GM10847 (cell line): ENCODE data around the gene FBN1.

Experiments used
- POLR2A ChIP-seq: IDR thresholded peaks from 2 replicates; pipeline ENCODE4 v1.6.1; 2011; ENCODE audit not compliant: insufficient read length; ENCODE audit errors: extremely low read depth

The FBN1 gene

DNA sequence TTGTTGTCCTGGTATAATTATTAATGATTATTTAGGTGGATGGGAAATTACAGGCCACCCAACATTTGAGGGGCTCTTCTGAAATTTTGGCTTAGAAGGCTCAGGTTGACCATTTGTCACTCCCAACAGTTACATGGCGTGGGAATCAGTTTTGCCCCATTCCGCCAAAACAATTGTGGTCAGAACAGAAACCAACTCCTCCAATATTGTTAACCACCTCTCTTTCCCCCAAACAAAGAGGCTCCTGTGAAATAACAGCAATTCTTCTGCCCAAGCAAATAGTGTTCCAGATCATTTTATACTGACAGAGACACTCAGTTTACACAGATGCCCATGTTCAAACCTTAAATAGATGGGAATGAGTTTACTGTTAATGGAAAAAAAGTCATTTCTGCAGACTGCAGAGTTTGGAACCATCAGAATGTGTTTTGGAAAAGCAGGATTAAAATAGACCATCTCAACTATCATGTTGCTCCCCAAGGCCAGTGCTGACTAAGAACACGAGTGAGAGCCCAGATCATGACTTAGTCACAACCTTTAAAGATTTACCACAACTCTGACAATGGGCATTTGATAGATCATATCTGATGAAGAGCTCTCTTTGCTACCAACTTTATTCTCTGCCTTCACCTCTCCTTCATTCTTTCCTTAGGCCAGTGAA, 212.2 kb downstream of the FBN1 start:
- TF ChIP-seq POLR2A, result no peak

DNA sequence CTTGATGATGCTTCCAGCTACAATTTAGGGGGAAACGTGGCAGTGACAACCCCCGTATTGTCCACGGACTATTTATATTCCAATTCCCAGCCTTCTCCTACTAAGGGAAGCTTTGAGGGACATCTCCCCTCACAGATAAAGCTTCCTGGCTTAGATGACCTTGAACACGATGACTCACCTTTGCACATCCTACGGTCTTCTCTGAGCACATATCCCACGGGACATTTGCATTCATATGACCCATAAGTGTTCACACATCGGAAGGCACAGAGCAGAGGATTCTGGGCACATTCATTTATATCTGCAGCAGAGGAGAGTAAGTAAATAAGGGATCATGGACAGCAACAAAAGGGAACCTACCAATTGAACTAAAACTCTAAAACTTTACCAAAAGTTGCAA, 212.8 kb downstream of the FBN1 start:
- TF ChIP-seq POLR2A, result no peak

DNA sequence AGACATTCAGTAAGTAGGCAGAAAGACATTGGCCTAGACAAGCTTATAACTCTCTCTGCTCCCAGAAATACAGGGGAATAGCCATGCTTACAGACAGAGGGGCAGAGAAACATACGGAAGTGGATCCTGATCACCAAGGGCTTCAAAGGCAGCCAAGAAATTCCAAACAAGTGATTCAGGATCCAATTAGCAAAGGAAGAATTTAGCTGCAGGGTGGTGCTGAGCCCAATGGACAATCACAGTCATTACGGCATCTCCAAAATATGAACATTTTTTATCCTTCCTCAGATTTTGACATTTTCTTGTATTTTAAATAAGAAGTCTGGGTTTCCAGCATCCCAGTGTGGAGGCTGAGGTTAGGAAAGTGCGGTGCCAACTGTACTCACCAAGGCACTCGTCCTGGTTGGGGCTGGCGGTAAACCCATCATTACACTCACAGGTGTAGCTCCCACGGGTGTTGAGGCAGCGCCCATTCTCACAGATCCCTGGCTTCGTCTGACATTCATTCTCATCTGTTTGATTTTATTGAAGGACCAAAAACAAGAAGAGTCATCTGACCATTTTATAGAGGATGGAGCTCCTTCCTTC, 217.5 kb downstream of the FBN1 start:
- no peak for TF ChIP-seq POLR2A

- TF ChIP-seq POLR2A, result no peak
Measured at GRCh38 chr15:48427479-48427878, 218.0 kb downstream of the FBN1 start.

DNA sequence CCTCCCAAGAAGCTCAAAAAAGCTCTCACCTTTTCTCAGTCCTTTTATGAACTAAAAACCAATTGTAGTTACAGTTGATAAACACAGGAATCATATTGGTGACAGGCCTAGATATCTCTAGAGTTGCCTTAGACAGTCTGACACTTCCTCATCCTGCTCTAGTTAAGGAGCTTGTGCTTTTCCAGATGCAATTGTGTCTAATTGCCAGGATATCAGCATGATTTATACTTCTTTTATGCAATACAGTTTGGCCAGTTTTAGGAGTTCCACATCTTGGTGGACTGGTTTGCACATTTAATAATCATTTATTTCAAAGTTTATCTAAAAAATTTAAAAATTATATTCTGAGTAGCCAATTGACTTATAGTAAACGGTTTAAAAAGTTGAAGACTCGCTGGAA, 218.6 kb downstream of the FBN1 start:
- TF ChIP-seq POLR2A, result no peak

DNA sequence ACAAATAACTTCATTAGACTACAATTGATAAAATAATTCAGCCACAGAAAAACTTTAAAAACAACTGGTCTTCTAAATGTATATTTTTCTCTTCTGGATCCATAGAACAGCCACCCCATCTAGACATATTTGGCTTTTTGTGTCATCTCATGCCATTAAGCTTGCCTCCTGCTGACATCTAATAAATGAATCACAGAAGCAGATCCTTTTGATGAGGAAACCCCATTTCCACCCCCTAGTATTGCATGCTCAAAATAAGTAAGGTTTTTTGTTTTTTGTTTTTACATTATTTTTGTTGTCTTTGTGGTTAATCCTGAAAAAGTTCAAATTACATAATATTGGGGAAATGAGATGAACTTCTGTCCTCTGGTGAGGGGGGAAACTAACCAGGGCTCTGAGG, 219.5 kb downstream of the FBN1 start:
- no peak for TF ChIP-seq POLR2A

DNA sequence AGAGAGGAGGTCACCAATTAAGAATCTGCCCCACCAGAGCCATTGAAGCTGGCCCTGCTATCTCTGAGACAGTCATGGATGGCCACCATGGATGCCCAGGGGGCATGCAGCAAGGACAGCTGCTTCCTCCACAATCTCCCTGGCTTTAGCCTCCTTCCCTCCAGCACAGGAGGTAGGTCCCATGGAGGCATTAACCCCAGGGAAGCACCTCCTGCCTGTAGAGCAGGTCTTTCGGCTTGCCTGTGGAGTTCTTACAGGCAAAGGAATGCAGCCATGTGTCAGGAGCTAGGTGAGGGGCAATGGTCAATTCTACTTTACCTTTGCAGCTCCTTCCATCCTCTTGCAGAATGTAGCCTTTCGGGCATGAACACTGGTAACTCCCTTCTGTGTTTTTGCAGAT, 220.5 kb downstream of the FBN1 start:
- no peak for TF ChIP-seq POLR2A

DNA sequence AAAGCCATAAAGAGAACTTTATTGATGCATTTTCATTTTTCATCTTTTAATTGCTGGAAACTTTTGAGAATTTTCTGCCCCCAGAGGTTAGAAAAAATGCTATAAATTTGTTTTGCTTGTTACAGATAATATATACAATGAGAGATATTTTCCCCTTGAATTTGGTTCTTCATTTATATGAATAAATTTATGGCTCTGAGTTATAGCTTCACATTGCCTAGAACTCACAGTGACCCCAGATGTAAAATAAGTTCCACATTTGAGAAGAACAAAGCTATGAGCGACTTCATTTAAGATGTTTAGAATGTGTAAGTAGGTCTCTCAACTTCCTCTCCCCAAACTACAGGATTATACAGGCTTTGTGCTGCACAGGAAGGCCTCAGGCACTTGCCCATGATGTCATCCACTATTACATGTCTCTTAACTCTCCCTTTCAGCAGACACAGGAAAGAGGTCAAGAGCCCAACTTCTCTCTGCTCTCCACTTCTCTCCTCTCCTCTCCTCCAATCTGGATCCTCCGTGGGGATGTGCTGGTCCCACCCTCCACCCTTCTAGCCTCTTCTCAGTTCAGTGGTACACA, 221.5 kb downstream of the FBN1 start:
- TF ChIP-seq POLR2A, result no peak

DNA sequence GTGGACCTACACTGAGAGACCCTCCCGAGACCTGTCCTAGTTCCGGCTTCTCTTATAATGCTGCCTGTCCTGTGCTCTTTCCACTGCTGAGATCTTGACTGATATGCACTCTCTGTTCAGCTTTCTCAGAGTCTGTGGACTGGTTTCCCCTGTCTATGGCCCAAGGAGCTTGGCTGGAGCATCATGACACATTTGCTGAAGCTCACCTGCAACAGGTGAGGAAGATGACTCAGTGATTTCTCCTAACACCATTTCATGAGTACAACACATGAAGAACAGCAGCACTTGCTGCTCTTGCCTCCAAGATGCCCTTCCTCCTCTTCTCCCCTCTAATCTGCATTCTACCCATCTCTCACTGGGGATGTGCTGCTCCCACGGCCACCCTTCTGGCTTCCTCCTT, 222.2 kb downstream of the FBN1 start:
- TF ChIP-seq POLR2A, result no peak

- no peak for TF ChIP-seq POLR2A
Measured at GRCh38 chr15:48422401-48422800, 223.1 kb downstream of the FBN1 start.

DNA sequence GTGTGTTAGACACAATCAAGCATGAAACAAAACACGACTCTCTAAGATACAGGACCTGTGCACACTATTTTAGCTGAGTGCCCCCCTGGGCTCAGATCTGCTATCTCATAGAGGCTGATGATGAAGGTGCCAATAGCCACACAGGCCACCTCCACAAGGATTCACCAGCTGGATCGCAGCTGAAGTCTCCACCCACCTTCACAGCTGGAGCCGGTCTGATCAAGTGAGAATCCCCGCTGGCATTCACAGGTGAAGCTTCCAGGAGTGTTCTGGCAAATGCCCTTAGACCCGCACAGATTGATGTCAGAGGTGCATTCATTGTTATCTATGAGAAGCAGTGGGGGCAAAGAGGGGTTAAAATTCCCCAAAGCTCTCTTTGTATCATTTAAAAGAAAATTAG, 224.1 kb downstream of the FBN1 start:
- no peak for TF ChIP-seq POLR2A

DNA sequence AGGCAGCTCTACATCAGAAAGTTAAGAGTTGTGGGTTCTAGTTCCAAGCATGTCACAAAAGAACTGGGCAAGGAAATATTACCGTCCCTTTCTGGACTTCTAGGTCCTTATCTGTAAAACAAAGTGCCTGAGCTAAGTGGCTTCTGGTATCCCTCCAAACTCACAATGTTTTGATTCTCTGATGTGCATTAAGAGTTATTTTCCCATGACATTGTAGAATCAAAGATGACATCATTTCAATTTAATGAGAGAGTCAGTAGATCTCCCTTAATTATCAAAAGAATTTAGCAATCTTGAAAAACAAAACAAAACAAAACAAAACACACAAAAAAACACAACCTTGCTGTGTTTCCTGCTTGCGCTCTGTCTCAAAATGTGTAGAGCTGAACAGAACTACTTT, 225.6 kb downstream of the FBN1 start:
- TF ChIP-seq POLR2A, result no peak

- no peak for TF ChIP-seq POLR2A
Measured at GRCh38 chr15:48418343-48418742, 227.2 kb downstream of the FBN1 start.

DNA sequence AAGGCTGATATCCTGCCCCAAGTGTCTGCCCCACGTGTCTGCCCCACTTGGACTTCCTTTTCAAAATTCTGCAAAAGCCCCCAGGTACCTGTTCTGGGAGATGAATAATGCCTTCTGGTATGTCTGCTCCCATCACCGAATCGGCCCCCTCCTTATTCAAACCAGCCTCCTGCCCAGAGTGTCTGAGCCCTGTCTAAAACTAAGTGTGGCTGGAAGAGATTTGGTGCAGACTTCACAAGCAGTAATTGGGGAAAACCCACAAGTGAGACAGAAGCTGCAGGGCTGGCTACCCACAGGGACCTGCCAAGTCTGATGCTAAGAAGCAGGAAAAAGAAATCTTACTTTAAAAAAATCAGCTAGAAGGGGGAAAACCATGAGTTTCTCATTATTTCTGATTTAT, 229.2 kb downstream of the FBN1 start:
- TF ChIP-seq POLR2A, result no peak

DNA sequence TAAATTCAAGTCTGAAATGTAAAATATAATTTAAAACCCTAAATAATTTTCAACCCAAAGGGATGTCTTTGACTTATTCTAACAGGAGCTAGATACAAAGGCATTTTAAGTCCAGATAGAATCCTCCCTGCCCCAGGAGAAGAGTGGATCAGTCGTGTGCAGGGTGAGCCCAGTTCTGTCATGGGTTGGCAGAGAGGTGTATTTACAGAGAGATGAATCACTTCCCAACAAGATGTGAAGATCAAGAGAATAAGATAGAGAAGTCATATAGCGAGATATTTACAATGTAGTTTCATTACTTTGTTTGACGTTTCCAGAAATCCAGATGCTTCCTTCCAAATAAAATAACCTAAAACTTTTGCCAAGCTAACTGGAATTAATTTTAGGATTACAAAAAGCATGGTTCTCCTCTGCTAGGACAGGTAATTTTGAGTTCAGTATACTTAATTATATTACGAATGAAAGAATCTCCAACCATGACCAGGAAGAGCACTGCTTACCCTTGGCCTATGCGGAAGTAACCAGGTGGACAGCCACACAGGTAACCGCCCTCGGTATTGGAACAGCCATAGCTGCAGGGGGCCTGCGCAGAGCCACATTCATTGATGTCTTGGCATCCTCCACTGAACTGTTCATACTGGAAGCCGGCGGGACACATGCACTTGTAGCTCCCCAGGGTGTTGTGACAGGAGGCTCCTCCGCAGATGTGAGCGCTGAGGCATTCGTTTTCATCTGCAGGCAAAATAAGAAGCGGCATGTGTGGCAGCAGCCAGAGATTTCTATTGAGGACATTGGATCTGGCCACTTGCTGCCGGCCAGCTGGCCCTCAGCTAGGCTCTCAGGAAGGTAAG, 230.2 kb downstream of the FBN1 start:
- TF ChIP-seq POLR2A, result no peak

DNA sequence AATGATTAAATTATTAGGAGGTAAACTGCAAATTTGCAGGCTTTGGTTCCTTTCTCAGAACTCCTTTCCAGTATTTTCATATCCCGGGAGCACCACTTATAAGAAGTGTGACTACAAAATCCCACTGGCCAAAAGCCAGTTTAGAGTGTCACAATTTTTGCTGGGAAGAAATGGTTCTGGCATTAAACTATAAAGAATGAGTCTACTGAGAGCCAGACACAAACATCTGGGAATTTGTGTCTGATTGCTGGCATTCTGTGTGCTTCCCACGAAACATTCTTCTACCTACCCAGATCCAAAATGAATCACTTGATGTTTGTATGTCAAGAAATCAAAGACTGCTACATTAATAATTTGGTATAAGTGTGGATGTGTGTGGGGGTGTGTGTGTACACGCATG, 231.5 kb downstream of the FBN1 start:
- TF ChIP-seq POLR2A, result no peak

- no peak for TF ChIP-seq POLR2A
Measured at GRCh38 chr15:48413304-48413703, 232.2 kb downstream of the FBN1 start.
